GM12873 (cell line): ENCODE data around the gene CLSTN1.

Experiments
- TF ChIP-seq, protein P1 (sequence below): IDR thresholded peaks from 2 replicates; pipeline ENCODE4 v1.5.1; 2012; ENCODE audit warnings: low read depth, mild to moderate bottlenecking, moderate library complexity, low read length, control low read depth; ENCODE audit not compliant: insufficient read depth; ENCODE audit errors: missing control alignments

CLSTN1 gene

DNA sequence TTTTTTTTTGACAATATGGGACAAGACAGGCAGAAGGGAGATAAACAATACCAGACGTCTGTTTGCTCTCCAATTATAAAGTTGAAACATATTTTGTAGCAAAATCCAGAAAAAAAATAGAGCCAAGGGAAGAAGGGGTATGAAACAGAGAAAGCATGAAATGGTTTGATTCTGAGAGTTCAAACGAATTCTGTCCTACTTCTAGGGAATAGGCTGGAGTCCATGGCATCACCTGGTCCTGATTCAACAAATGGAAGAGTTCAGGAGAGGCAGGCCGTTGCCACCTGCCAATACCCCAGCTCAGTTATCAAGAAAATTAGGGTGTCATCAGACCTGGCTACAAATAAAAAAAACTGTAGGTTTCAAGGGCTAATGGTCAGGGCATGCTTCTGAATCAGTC, 71.8 kb downstream of the CLSTN1 start:
- TF ChIP-seq, protein P1, sequence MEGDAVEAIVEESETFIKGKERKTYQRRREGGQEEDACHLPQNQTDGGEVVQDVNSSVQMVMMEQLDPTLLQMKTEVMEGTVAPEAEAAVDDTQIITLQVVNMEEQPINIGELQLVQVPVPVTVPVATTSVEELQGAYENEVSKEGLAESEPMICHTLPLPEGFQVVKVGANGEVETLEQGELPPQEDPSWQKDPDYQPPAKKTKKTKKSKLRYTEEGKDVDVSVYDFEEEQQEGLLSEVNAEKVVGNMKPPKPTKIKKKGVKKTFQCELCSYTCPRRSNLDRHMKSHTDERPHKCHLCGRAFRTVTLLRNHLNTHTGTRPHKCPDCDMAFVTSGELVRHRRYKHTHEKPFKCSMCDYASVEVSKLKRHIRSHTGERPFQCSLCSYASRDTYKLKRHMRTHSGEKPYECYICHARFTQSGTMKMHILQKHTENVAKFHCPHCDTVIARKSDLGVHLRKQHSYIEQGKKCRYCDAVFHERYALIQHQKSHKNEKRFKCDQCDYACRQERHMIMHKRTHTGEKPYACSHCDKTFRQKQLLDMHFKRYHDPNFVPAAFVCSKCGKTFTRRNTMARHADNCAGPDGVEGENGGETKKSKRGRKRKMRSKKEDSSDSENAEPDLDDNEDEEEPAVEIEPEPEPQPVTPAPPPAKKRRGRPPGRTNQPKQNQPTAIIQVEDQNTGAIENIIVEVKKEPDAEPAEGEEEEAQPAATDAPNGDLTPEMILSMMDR = no peak

- TF ChIP-seq, protein P1 = no peak
These were observed 74.4 kb downstream of the CLSTN1 start for GRCh38 chr1:9749361-9749760.

GRCh38 chr1:9746651-9747050, 77.1 kb downstream of the CLSTN1 start:
- TF ChIP-seq, protein P1 = no peak

DNA sequence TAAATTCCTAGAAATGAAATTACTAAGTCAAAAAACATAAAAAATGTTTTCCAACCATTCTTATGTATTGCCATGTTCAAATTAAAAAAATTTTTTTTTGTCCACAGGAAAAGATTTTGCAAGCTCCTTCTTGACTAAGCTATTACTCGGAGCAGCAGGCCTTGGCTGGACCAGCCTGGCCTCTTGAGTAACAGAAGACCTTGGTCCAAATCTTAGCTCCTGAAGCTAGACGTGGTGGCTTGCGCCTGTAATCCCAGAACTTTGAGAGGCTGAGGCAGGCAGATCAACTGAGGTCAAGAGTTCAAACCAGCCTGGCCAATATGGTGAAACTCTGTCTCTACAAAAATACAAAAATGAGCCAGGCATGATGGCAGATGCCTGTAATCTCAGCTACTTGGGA, 77.6 kb downstream of the CLSTN1 start:
- TF ChIP-seq, protein P1 = no peak

DNA sequence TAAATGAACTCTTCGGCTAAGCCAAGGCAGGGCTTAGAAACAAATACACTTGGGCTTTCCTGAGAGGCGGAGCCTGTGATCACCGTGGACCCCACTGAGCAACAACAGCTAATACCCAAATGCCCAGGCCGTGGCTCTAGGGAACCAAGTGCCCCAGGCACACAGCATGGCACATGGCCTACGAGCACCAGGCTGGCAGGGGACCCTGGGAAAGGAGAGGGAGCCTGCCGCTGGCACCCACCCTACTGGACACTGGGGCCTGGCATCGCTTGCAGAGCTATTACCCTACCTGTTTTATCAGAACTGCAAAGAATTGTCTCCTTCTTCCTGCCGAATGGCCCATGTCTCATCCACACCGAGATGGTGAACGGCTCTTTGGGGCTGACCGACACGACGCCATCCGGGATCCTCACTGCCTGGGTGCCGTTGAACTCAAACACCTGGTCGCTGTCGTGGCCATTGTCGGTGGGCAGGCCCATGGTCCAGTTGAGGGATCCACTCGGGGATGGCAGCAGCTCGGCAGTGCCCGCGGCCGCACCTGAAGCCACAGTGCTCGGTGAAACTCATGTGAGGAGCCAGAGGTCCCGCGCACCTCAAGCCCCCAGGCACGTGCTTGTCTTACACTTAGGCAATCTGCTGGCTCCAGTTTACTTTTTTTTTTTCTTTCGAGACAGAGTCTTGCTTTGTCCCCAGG, 79.5 kb downstream of the CLSTN1 start:
- TF ChIP-seq, protein P1 = no peak

DNA sequence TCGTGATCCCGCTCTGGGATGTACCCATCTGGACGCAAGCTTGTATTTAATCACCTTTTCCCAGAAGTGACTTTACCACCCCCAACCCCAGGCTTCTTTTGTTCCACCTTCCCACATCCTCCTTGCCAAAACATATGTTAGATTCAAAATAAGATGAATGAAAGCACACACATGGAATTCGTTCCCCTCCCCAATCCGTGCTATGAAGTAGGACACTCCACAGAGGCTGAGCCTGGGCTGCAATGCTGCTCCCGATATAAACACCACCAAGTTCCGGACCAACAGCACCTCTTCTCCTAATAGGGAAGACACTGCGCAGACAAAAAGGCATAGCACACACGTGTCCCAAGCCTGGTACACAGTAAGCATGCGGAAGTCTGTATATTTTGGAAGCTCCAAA, 86.1 kb downstream of the CLSTN1 start:
- TF ChIP-seq, protein P1 = no peak

DNA sequence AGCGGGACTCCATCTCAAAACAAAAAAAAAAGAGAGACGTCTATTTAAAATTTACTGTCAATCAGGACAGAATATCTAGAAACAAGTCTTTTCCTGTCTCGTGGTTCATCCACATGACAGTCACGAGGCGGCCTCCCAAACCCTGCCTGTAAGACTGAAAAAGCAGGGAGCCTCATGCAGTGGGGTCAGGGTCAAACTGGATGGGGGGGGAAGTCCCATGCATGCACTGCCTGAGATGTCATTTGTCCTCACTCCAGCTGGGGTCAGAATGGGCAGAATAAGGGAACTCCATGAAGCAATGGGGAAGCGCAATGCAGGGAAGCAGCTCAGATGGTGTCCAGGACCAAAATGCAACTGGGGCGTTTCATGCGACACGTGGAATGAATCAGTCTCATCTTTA, 86.7 kb downstream of the CLSTN1 start:
- TF ChIP-seq, protein P1 = no peak
